HEK293T (cell line): Measurements from ENCODE around the gene DND1.

Experiments
- BHLHE40 ChIP-seq: fragments of 450-650 bp; IDR thresholded peaks from 2 replicates; pipeline ENCODE4 v1.6.1; 2016; ENCODE audit warnings: mild to moderate bottlenecking, moderate library complexity, borderline replicate concordance
- CTBP1 ChIP-seq: fragments of 450-650 bp; IDR thresholded peaks from 2 replicates; pipeline ENCODE4 v1.6.1; 2016; ENCODE audit warnings: borderline replicate concordance
- ELF4 ChIP-seq: fragments of 450-650 bp; IDR thresholded peaks from 2 replicates; pipeline ENCODE4 v1.6.1; 2017; ENCODE audit warnings: antibody characterized with exemption
- FOXK2 ChIP-seq: fragments of 450-650 bp; IDR thresholded peaks from 2 replicates; pipeline ENCODE4 v1.6.1; 2016; ENCODE audit warnings: mild to moderate bottlenecking
- FOXM1 ChIP-seq: fragments of 450-650 bp; IDR thresholded peaks from 2 replicates; pipeline ENCODE4 v1.6.1; 2017; ENCODE audit warnings: mild to moderate bottlenecking, borderline replicate concordance
- NFRKB ChIP-seq: fragments of 450-650 bp; IDR thresholded peaks from 2 replicates; pipeline ENCODE4 v1.6.1; 2016; ENCODE audit warnings: mild to moderate bottlenecking, moderate library complexity
- SUZ12 ChIP-seq: fragments of 450-650 bp; IDR thresholded peaks from 2 replicates; pipeline ENCODE4 v1.6.1; 2016; ENCODE audit warnings: mild to moderate bottlenecking
- TARDBP ChIP-seq: fragments of 450-650 bp; IDR thresholded peaks from 2 replicates; pipeline ENCODE4 v1.6.1; 2016

GRCh38 chr5:140678993-140679392 lies 5.6 kb upstream of the DND1 start:
- TF ChIP-seq TARDBP, result no peak
- no peak for TF ChIP-seq NFRKB
- TF ChIP-seq BHLHE40, result no peak
- no peak for TF ChIP-seq CTBP1
- TF ChIP-seq FOXK2, result no peak
- no peak for TF ChIP-seq ELF4
- TF ChIP-seq SUZ12, result no peak
- no peak for TF ChIP-seq FOXM1
